Suprapubic skin (tissue), 4 donors: Measurements from ENCODE around the gene PEG3.

ENCODE experiments used
- EP300 ChIP-seq: sonication (generic); formaldehyde crosslinking; IDR thresholded peaks from one replicate; pipeline ENCODE4 v1.6.1; 2017; ENCODE audit warnings: antibody characterized with exemption
- POLR2A ChIP-seq, 2 donors: fragments of 450-650 bp; IDR thresholded peaks; one replicate each; pipeline ENCODE4 v1.6.1; 2017; ENCODE audit warnings: antibody characterized with exemption in 2 of 2, mild to moderate bottlenecking in 2 of 2, moderate library complexity in 2 of 2
- POLR2AphosphoS5 ChIP-seq, 3 donors: sonication (generic); formaldehyde crosslinking; IDR thresholded peaks; one replicate each; pipeline ENCODE4 v1.6.1; 2017; ENCODE audit warnings: antibody characterized with exemption in 3 of 3
- TF ChIP-seq, protein P1 (sequence below), 2 donors: fragments of 200-600 bp in 1 of 2; fragments of 450-650 bp in 1 of 2; sonication (generic) in 1 of 2; IDR thresholded peaks; one replicate each; pipeline ENCODE4 v1.5.1; 2016 to 2019; ENCODE audit warnings: antibody characterized with exemption in 2 of 2, mild to moderate bottlenecking in 1 of 2, moderate library complexity in 1 of 2

- TF ChIP-seq POLR2A (IDR thresholded peaks at IDR 0.05) (no peak), EP300 (no peak), POLR2AphosphoS5 (IDR thresholded peaks at IDR 0.05) (no peak)
- TF ChIP-seq, protein P1, sequence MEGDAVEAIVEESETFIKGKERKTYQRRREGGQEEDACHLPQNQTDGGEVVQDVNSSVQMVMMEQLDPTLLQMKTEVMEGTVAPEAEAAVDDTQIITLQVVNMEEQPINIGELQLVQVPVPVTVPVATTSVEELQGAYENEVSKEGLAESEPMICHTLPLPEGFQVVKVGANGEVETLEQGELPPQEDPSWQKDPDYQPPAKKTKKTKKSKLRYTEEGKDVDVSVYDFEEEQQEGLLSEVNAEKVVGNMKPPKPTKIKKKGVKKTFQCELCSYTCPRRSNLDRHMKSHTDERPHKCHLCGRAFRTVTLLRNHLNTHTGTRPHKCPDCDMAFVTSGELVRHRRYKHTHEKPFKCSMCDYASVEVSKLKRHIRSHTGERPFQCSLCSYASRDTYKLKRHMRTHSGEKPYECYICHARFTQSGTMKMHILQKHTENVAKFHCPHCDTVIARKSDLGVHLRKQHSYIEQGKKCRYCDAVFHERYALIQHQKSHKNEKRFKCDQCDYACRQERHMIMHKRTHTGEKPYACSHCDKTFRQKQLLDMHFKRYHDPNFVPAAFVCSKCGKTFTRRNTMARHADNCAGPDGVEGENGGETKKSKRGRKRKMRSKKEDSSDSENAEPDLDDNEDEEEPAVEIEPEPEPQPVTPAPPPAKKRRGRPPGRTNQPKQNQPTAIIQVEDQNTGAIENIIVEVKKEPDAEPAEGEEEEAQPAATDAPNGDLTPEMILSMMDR (IDR thresholded peaks at IDR 0.05) = no peak
Measured at GRCh38 chr19:56819166-56819565, 21.4 kb downstream of the PEG3 start.
